Stimulated activated CD4-positive, alpha-beta T cell treated with anti-CD3 and anti-CD28 coated beads, Interleukin-4, amount 100 ng/mL, for 48 hours (primary cell): ENCODE measurements around the gene CUL9.

ENCODE experiments used
- DNase-seq, 2 donors: peaks; one replicate each; pipeline ENCODE4 v3.0.0-alpha.2; 2020; ENCODE audit warnings: low read depth in 2 of 2

Gene CUL9

GRCh38 chr6:43256670-43257366, 74.8 kb downstream of the CUL9 start:
- no peak for DNase-seq

- no peak for DNase-seq
These were observed 75.6 kb downstream of the CUL9 start for GRCh38 chr6:43257367-43258145.

- no peak for DNase-seq
These were observed 76.2 kb downstream of the CUL9 start for GRCh38 chr6:43258180-43258579.

- no peak for DNase-seq
These were observed 77.1 kb downstream of the CUL9 start for GRCh38 chr6:43258807-43259686.

- no peak for DNase-seq
These were observed 78.8 kb downstream of the CUL9 start for GRCh38 chr6:43260791-43261190.

GRCh38 chr6:43261198-43261597, 79.2 kb downstream of the CUL9 start:
- no peak for DNase-seq

GRCh38 chr6:43262000-43262779, 80.2 kb downstream of the CUL9 start:
- no peak for DNase-seq

- no peak for DNase-seq
These were observed 80.9 kb downstream of the CUL9 start for GRCh38 chr6:43262780-43263313.

- DNase-seq: peak; percentile 73 to 75
These were observed 81.5 kb downstream of the CUL9 start for GRCh38 chr6:43263314-43264178.

- DNase-seq: no peak
These were observed 82.7 kb downstream of the CUL9 start for GRCh38 chr6:43264599-43265145.

GRCh38 chr6:43265564-43265963, 83.6 kb downstream of the CUL9 start:
- DNase-seq: no peak

- DNase-seq: no peak
These were observed 85.8 kb downstream of the CUL9 start for GRCh38 chr6:43267619-43268354.

GRCh38 chr6:43268355-43268700, 86.3 kb downstream of the CUL9 start:
- no peak for DNase-seq

- no peak for DNase-seq
These were observed 86.8 kb downstream of the CUL9 start for GRCh38 chr6:43268782-43269272.

- peak in 1 of 2 donors; percentile 35 for DNase-seq
These were observed 87.4 kb downstream of the CUL9 start for GRCh38 chr6:43269273-43270007.

- no peak for DNase-seq
These were observed 89.3 kb downstream of the CUL9 start for GRCh38 chr6:43271103-43271815.

GRCh38 chr6:43271944-43272343, 89.9 kb downstream of the CUL9 start:
- no peak for DNase-seq

- DNase-seq: no peak
These were observed 91.7 kb downstream of the CUL9 start for GRCh38 chr6:43273707-43274106.
